Measurements from ENCODE around the gene SMIM20.

The SMIM20 gene

GRCh38 chr4:25955705-25956104 lies 41.7 kb downstream of the SMIM20 start:
- no peak overlapping the region for H3K27ac ChIP-seq
- no peak for DNase-seq (ENCODE audit: low spot score)
- POLR2A ChIA-PET (ENCODE audit: low non-redundant PET) = no interaction called here
- TF ChIP-seq CTCF (conservative IDR thresholded peaks at IDR 0.05; ENCODE audit: low read depth) = no peak
- CTCF ChIA-PET = interaction anchor here (0.7 to 1.3 kb wide), 3 partner anchors 32 to 515 kb away, joined by 3 to 6 read pairs (median 5); no protein-coding TSS in a partner anchor

- ChIA-PET POLR2A (ENCODE audit: low non-redundant PET) (no interaction called here), CTCF (interaction anchor here (1.1 to 1.3 kb wide), 2 partner anchors 31 to 515 kb away, joined by 3 to 5 read pairs; no protein-coding TSS in a partner anchor)
- no peak for DNase-seq (ENCODE audit: low spot score)
- no peak for TF ChIP-seq CTCF (conservative IDR thresholded peaks at IDR 0.05; ENCODE audit: low read depth)
- no peak overlapping the region for H3K27ac ChIP-seq
Observed at GRCh38 chr4:25956260-25956659, 42.2 kb downstream of the SMIM20 start.

GRCh38 chr4:25958110-25958509 lies 44.1 kb downstream of the SMIM20 start:
- H3K27ac ChIP-seq = no peak overlapping the region
- no peak for TF ChIP-seq CTCF (conservative IDR thresholded peaks at IDR 0.05; ENCODE audit: low read depth)
- no peak for DNase-seq (ENCODE audit: low spot score)
- POLR2A ChIA-PET (ENCODE audit: low non-redundant PET) = no interaction called here
- CTCF ChIA-PET = interaction anchor here (1.0 kb wide), 1 partner anchor 30 kb away, joined by 4 read pairs; no protein-coding TSS in a partner anchor

GRCh38 chr4:25962393-25962792 lies 48.4 kb downstream of the SMIM20 start:
- DNase-seq (ENCODE audit: low spot score) = no peak
- ChIA-PET CTCF (no interaction called here), POLR2A (ENCODE audit: low non-redundant PET) (no interaction called here)
- no peak overlapping the region for H3K27ac ChIP-seq
- TF ChIP-seq CTCF (conservative IDR thresholded peaks at IDR 0.05; ENCODE audit: low read depth) = no peak

GRCh38 chr4:25965629-25966028 lies 51.6 kb downstream of the SMIM20 start:
- no peak for DNase-seq (ENCODE audit: low spot score)
- no peak overlapping the region for H3K27ac ChIP-seq
- ChIA-PET CTCF (no interaction called here), POLR2A (ENCODE audit: low non-redundant PET) (no interaction called here)
- TF ChIP-seq CTCF (conservative IDR thresholded peaks at IDR 0.05; ENCODE audit: low read depth) = no peak

GRCh38 chr4:25966171-25966570 lies 52.2 kb downstream of the SMIM20 start:
- TF ChIP-seq CTCF (conservative IDR thresholded peaks at IDR 0.05; ENCODE audit: low read depth) = no peak
- no peak overlapping the region for H3K27ac ChIP-seq
- no peak for DNase-seq (ENCODE audit: low spot score)
- ChIA-PET CTCF (no interaction called here), POLR2A (ENCODE audit: low non-redundant PET) (no interaction called here)

Measured in RWPE1 (cell line).